Erythroblast (primary cell): ENCODE results near the gene HSD11B2.

Experiments
- GATA1 ChIP-seq: IDR thresholded peaks from 2 replicates; pipeline ENCODE4 v1.6.1; 2011; ENCODE audit warnings: low read depth, mild to moderate bottlenecking, control low read depth, low read length, moderate library complexity
- POLR2A ChIP-seq: IDR thresholded peaks from 2 replicates; pipeline ENCODE4 v1.6.1; 2011; ENCODE audit warnings: mild to moderate bottlenecking, low read length

- TF ChIP-seq POLR2A, result no peak
- TF ChIP-seq GATA1, result no peak
These were observed 43.9 kb downstream of the HSD11B2 start for GRCh38 chr16:67474551-67475455.
